Measurements from ENCODE around the gene EFCAB9. TPM values are rescaled to one million over a fixed set of nuclear protein-coding genes. Genes with fewer than 3 reads are reported as not detected.

The EFCAB9 gene
- total RNA-seq, 4 donors from 2014 or later, result not detected

- no peak for TF ChIP-seq POLR2A (IDR thresholded peaks at IDR 0.05)
- TF ChIP-seq CTCF (IDR thresholded peaks at IDR 0.05), result no peak
- DNase-seq, result no peak
- Histone ChIP-seq H3K27ac (no peak overlapping the region), H3K27me3 (no peaks in the 10 kb centered on the region), H3K4me3 (no peak overlapping the region), H3K36me3 (no peaks in the 10 kb centered on the region), H3K4me1 (no peaks in the 10 kb centered on the region), H3K9me3 (no peaks in the 10 kb centered on the region)
- intact Hi-C loops (cut with DNase I; ENCODE audit: low total_unique reads), result no loop called here
Measured at GRCh38 chr5:172164769-172165212, 29.2 kb upstream of the EFCAB9 start.

- no peak overlapping the region for H3K27ac ChIP-seq
- no peaks in the 10 kb centered on the region for H3K4me1 ChIP-seq
- TF ChIP-seq POLR2A (IDR thresholded peaks at IDR 0.05) (no peak), CTCF (IDR thresholded peaks at IDR 0.05) (no peak)
- no peaks in the 10 kb centered on the region for H3K27me3 ChIP-seq
- no peaks in the 10 kb centered on the region for H3K36me3 ChIP-seq
- no peak overlapping the region for H3K4me3 ChIP-seq
- DNase-seq, result no peak
- intact Hi-C loops (cut with DNase I; ENCODE audit: low total_unique reads), result no loop called here
- H3K9me3 ChIP-seq, result no peaks in the 10 kb centered on the region
Measured at GRCh38 chr5:172165465-172165864, 28.5 kb upstream of the EFCAB9 start.

GRCh38 chr5:172166030-172166826 is 27.7 kb upstream of the EFCAB9 start:
- TF ChIP-seq POLR2A (IDR thresholded peaks at IDR 0.05) (no peak), CTCF (IDR thresholded peaks at IDR 0.05) (no peak)
- DNase-seq, result no peak
- H3K4me1 ChIP-seq, result no peaks in the 10 kb centered on the region

GRCh38 chr5:172167895-172168294 is 26.1 kb upstream of the EFCAB9 start:
- H3K36me3 ChIP-seq, result no peaks in the 10 kb centered on the region
- DNase-seq, result no peak
- no peaks in the 10 kb centered on the region for H3K27me3 ChIP-seq
- intact Hi-C loops (cut with DNase I; ENCODE audit: low total_unique reads), result no loop called here
- H3K9me3 ChIP-seq, result no peaks in the 10 kb centered on the region
- no peak overlapping the region for H3K4me3 ChIP-seq
- TF ChIP-seq POLR2A (IDR thresholded peaks at IDR 0.05), result no peak
- TF ChIP-seq CTCF (IDR thresholded peaks at IDR 0.05), result no peak
- no peak overlapping the region for H3K27ac ChIP-seq
- H3K4me1 ChIP-seq, result no peaks in the 10 kb centered on the region

More at GRCh38 chr5:172166030-172166826, 27.7 kb upstream of the EFCAB9 start:
- H3K27me3 ChIP-seq, result no peaks in the 10 kb centered on the region
- intact Hi-C loops (cut with DNase I; ENCODE audit: low total_unique reads), result no loop called here
- H3K36me3 ChIP-seq, result no peaks in the 10 kb centered on the region
- no peak overlapping the region for H3K27ac ChIP-seq
- no peaks in the 10 kb centered on the region for H3K9me3 ChIP-seq
- H3K4me3 ChIP-seq, result no peak overlapping the region

- DNase-seq, result no peak
- Histone ChIP-seq H3K36me3 (no peaks in the 10 kb centered on the region), H3K9me3 (no peaks in the 10 kb centered on the region), H3K27ac (no peak overlapping the region), H3K4me3 (no peak overlapping the region), H3K27me3 (no peaks in the 10 kb centered on the region), H3K4me1 (no peaks in the 10 kb centered on the region)
- intact Hi-C loops (cut with DNase I; ENCODE audit: low total_unique reads), result no loop called here
- TF ChIP-seq POLR2A (IDR thresholded peaks at IDR 0.05), result no peak
- TF ChIP-seq CTCF (IDR thresholded peaks at IDR 0.05), result no peak
Measured at GRCh38 chr5:172168311-172168710, 25.7 kb upstream of the EFCAB9 start.

All from uterus (tissue), 4 donors.